NK-92 (cell line): ENCODE measurements around the gene S100A11.

ENCODE experiments used
- DNase-seq: peaks from one replicate; lab custom pipeline; 2025; ENCODE audit not compliant: unreplicated experiment; lab: John Stamatoyannopoulos, UW

Gene S100A11

GRCh38 chr1:152003846-152004442 lies 32.9 kb downstream of the S100A11 start:
- DNase-seq, result no peak

GRCh38 chr1:152002960-152003359 lies 33.8 kb downstream of the S100A11 start:
- no peak for DNase-seq

- DNase-seq, result no peak
These were observed 34.9 kb downstream of the S100A11 start for GRCh38 chr1:152001631-152002584.

- no peak for DNase-seq
These were observed 35.7 kb downstream of the S100A11 start for GRCh38 chr1:152000964-152001630.

- DNase-seq, result no peak
These were observed 38.0 kb downstream of the S100A11 start for GRCh38 chr1:151998611-151999362.

- DNase-seq, result no peak
These were observed 39.6 kb downstream of the S100A11 start for GRCh38 chr1:151997284-151997570.

GRCh38 chr1:151995774-151996173 lies 41.0 kb downstream of the S100A11 start:
- no peak for DNase-seq

- DNase-seq, result no peak
These were observed 41.8 kb downstream of the S100A11 start for GRCh38 chr1:151994956-151995355.

GRCh38 chr1:151993734-151994496 lies 42.9 kb downstream of the S100A11 start, which contains the start of gene S100A10:
S100A10 (minus strand) TSS chr1:151993859; CDS start chr1:151986230, 7,629 bp downstream.
- DNase-seq, result no peak

- DNase-seq, result no peak
These were observed 43.6 kb downstream of the S100A11 start for GRCh38 chr1:151993084-151993733.

GRCh38 chr1:151992303-151993083 lies 44.3 kb downstream of the S100A11 start:
- DNase-seq, result no peak

GRCh38 chr1:151991663-151992302 lies 45.0 kb downstream of the S100A11 start:
- DNase-seq, result no peak

- no peak for DNase-seq
These were observed 46.0 kb downstream of the S100A11 start for GRCh38 chr1:151990856-151991198.

- DNase-seq, result no peak
These were observed 46.5 kb downstream of the S100A11 start for GRCh38 chr1:151990058-151990855.

GRCh38 chr1:151989211-151989862 lies 47.5 kb downstream of the S100A11 start:
- DNase-seq, result no peak

GRCh38 chr1:151988405-151988923 lies 48.3 kb downstream of the S100A11 start:
- DNase-seq, result no peak

- DNase-seq, result no peak
These were observed 50.2 kb downstream of the S100A11 start for GRCh38 chr1:151986501-151987190.
